SU-DHL-6 (cell line): ENCODE results near the gene LY6G6C.

Source experiments
- H2AFZ ChIP-seq: fragments of 200-600 bp; sonication (generic); 2 replicates; pipeline ENCODE4 v1.6.1; 2014; ENCODE audit warnings: low read depth, mild to moderate bottlenecking, moderate library complexity, mixed read lengths, antibody characterized with exemption, low read length; ENCODE audit not compliant: severe bottlenecking
- H3F3A ChIP-seq: fragments of 200-600 bp; shearing (Covaris generic); 2 replicates; pipeline ENCODE4 v1.6.0; 2016; ENCODE audit warnings: antibody characterized with exemption, mild to moderate bottlenecking; ENCODE audit not compliant: insufficient read depth
- H3K27ac ChIP-seq: fragments of 200-600 bp; sonication (generic); 2 replicates; pipeline ENCODE4 v1.5.1; 2016; ENCODE audit warnings: low read depth, mild to moderate bottlenecking, low read length, moderate library complexity, mixed read lengths
- H3K27me3 ChIP-seq: fragments of 200-600 bp; sonication (generic), shearing (Covaris generic); 2 replicates; pipeline ENCODE4 v1.6.0; 2014; ENCODE audit warnings: mild to moderate bottlenecking, low read length
- H3K36me3 ChIP-seq: fragments of 200-600 bp; sonication (generic); 2 replicates; pipeline ENCODE4 v1.6.1; 2014; ENCODE audit warnings: mild to moderate bottlenecking, low read length, mixed read lengths
- H3K4me2 ChIP-seq: fragments of 300-600, 200-600 bp; shearing (Covaris generic), sonication (generic); 2 replicates; pipeline ENCODE4 v1.6.0; 2014; ENCODE audit warnings: low read length, low read depth, mild to moderate bottlenecking; ENCODE audit not compliant: poor library complexity, severe bottlenecking
- H3K4me3 ChIP-seq: fragments of 200-600 bp; sonication (generic); 2 replicates; pipeline ENCODE4 v1.5.1; 2014; ENCODE audit warnings: antibody characterized with exemption, low read length, mild to moderate bottlenecking, mixed read lengths; ENCODE audit not compliant: insufficient read depth, poor library complexity, severe bottlenecking
- H3K79me2 ChIP-seq: fragments of 200-600 bp; sonication (generic); 2 replicates; pipeline ENCODE4 v1.6.1; 2014; ENCODE audit warnings: mild to moderate bottlenecking, low read length, moderate library complexity; ENCODE audit not compliant: insufficient read depth
- H3K9ac ChIP-seq: fragments of 200-600 bp; sonication (generic); 2 replicates; pipeline ENCODE4 v1.7.0; 2014; ENCODE audit warnings: mild to moderate bottlenecking, low read length
- H3K9me2 ChIP-seq: fragments of 200-600 bp; sonication (generic); replicated peaks from 2 replicates; pipeline ENCODE4 v1.6.1; 2014; ENCODE audit warnings: low read length; ENCODE audit not compliant: insufficient read depth
- H3K9me3 ChIP-seq: fragments of 200-600 bp; sonication (generic); 2 replicates; pipeline ENCODE4 v1.6.1; 2014; ENCODE audit warnings: low read length, mixed read lengths; ENCODE audit not compliant: insufficient read depth
- H4K20me1 ChIP-seq: fragments of 200-600 bp; sonication (generic); 2 replicates; pipeline ENCODE4 v1.6.1; 2014; ENCODE audit warnings: low read depth, mild to moderate bottlenecking, antibody characterized with exemption, low read length, moderate library complexity, mixed read lengths
- EZH2phosphoT487 ChIP-seq: fragments of 200-600 bp; sonication (generic), shearing (Covaris generic); conservative IDR thresholded peaks from 2 replicates; pipeline ENCODE4 v1.6.1; 2018; ENCODE audit warnings: mild to moderate bottlenecking, antibody characterized with exemption, low read length, moderate library complexity, mixed read lengths
- TF ChIP-seq, protein P1 (sequence below): fragments of 200-600 bp; sonication (generic); IDR thresholded peaks from one replicate; pipeline ENCODE4 v1.5.1; 2017; ENCODE audit warnings: antibody characterized with exemption, mild to moderate bottlenecking, low read length, moderate library complexity; ENCODE audit not compliant: insufficient read depth, poor library complexity, severe bottlenecking

Gene LY6G6C

DNA sequence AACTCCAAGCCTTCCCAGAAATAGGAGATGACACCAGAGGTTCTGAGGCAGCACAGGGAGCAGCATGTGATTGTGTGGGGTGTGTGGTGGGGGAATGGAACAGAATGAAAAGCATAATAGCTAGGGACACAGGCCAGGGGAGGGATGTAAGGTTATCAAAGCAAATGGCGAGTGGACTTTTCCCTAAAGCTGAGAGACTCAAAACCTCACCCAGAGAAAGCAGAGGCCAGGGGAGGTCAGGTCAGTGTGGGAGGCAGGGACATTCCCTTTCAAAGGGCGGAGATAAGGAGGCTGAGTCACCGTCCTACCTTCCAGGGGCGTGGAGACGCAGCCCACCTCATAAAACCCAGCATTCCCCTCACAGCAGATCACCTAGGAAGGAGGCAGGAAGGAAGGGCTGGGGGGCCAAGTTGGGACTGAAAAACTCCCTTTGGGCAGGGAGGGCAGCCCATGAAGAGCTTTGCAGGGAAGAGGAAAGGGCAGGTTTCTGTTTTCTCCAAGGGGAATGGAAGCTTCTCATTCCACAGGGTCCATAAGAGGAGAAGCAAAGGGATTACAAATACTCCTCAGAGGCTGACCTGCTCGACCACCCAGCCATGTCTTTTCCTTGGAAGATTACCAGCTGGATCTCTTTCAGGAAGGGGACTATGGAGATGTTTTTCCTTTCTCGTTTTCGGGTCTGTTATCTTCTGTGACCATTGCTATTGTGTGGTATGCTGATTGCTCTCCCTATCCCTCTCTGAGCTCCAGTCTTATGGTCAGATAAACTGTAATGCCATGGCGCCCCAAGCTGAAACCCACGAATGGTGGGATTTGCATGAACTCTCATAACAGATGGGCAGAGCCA lies 31.1 kb downstream of the LY6G6C start:
- Histone ChIP-seq H3K4me3 (no peak overlapping the region), H3K9ac (no peak overlapping the region), H3K9me2 (no peaks in the 10 kb centered on the region), H3K9me3 (no peaks in the 10 kb centered on the region), H3K4me2 (no peak overlapping the region), H3K36me3 (peaks cover 5% of the 10 kb centered on the region; the same call in 1 of the 2 replicates), H4K20me1 (no peaks in the 10 kb centered on the region), H3K27ac (no peak overlapping the region), H3K79me2 (no peaks in the 10 kb centered on the region), H3F3A (no peaks in the 10 kb centered on the region), H2AFZ (no peak overlapping the region), H3K27me3 (no peaks in the 10 kb centered on the region)
- TF ChIP-seq, protein P1, sequence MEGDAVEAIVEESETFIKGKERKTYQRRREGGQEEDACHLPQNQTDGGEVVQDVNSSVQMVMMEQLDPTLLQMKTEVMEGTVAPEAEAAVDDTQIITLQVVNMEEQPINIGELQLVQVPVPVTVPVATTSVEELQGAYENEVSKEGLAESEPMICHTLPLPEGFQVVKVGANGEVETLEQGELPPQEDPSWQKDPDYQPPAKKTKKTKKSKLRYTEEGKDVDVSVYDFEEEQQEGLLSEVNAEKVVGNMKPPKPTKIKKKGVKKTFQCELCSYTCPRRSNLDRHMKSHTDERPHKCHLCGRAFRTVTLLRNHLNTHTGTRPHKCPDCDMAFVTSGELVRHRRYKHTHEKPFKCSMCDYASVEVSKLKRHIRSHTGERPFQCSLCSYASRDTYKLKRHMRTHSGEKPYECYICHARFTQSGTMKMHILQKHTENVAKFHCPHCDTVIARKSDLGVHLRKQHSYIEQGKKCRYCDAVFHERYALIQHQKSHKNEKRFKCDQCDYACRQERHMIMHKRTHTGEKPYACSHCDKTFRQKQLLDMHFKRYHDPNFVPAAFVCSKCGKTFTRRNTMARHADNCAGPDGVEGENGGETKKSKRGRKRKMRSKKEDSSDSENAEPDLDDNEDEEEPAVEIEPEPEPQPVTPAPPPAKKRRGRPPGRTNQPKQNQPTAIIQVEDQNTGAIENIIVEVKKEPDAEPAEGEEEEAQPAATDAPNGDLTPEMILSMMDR = no peak
- TF ChIP-seq EZH2phosphoT487 = no peak

GRCh38 chr6:31689249-31690110 lies 32.1 kb downstream of the LY6G6C start:
- Histone ChIP-seq H3K9ac (no peak overlapping the region), H3K4me3 (no peak overlapping the region), H3F3A (no peaks in the 10 kb centered on the region), H3K9me3 (no peaks in the 10 kb centered on the region), H3K36me3 (no peaks in the 10 kb centered on the region), H3K27me3 (no peaks in the 10 kb centered on the region), H3K4me2 (no peak overlapping the region), H2AFZ (no peak overlapping the region), H3K79me2 (no peaks in the 10 kb centered on the region), H3K9me2 (no peaks in the 10 kb centered on the region), H3K27ac (no peak overlapping the region), H4K20me1 (no peaks in the 10 kb centered on the region)
- TF ChIP-seq, protein P1 = peak; percentile 71
- no peak for TF ChIP-seq EZH2phosphoT487

DNA sequence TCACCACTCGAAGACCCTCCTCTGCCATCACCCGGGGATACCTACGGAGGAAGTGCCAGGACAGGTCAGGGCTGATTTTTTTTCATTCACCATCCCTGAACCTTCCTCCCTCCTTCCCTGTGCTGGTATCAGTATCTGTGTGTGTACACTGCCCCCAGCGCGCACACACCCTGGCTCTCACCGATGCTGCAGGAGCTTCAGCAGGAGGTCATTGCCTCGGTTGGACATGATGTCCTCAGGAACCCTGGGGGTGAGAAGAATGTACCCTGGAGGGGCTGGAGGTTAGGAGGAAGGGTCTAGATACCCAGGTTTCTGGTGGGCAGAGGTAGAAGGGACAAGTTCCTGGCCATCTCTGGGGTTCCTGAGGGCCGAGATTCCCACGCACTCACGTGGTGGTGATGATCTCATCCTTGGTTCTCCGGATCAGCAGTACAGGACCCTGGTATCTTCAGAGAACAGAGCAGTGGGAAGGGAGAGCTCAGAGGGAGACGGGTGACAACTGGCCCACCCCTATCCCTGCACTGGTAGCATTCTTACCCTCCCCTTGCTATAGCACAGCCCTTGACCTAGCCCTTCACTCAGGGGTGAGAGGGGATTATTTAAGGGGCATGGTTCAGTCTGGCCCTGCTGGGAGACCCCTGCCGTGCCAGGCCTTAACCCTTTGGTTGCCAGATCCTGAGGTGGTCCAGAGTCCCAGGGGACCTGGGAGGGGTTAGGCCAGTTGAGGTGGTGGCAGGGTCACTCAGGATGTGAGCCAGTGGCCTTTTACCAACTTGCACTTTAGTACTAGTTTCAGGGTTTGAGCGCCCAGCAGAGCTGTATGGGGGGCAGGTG lies 33.5 kb downstream of the LY6G6C start:
- Histone ChIP-seq H4K20me1 (no peaks in the 10 kb centered on the region), H3K4me2 (no peak overlapping the region), H3K9me2 (no peaks in the 10 kb centered on the region), H2AFZ (no peak overlapping the region), H3F3A (no peaks in the 10 kb centered on the region), H3K4me3 (no peak overlapping the region), H3K9ac (no peak overlapping the region), H3K36me3 (no peaks in the 10 kb centered on the region), H3K27me3 (no peaks in the 10 kb centered on the region), H3K27ac (no peak overlapping the region), H3K9me3 (no peaks in the 10 kb centered on the region), H3K79me2 (no peaks in the 10 kb centered on the region)
- TF ChIP-seq, protein P1 = no peak
- no peak for TF ChIP-seq EZH2phosphoT487
